Chondrocyte (in vitro differentiated cells): Measurements from ENCODE around the gene DLG2. TPM values are rescaled to one million over a fixed set of nuclear protein-coding genes. Genes with fewer than 3 reads are reported as not detected.
"Not testable (repeated sequence)": the region's sequence is repeated elsewhere in the genome, so short reads cannot be mapped to it uniquely, and the experiment has no call there.

Experiments used
- DNase-seq: peaks from one replicate; pipeline ENCODE4 v3.0.0; 2021; ENCODE audit warnings: mixed read lengths, low spot score
- H3K27ac Mint-ChIP-seq: one replicate; pipeline ENCODE4 v1.8.0; 2021; ENCODE audit warnings: mild to moderate bottlenecking, moderate library complexity, mixed read lengths; ENCODE audit not compliant: unreplicated experiment
- H3K27me3 Mint-ChIP-seq: 2 replicates; pipeline ENCODE4 v1.8.0; 2021; ENCODE audit warnings: low read depth, mixed read lengths
- H3K36me3 Mint-ChIP-seq: 2 replicates; pipeline ENCODE4 v1.8.0; 2021; ENCODE audit warnings: low read depth, mixed read lengths
- H3K4me1 Mint-ChIP-seq: 2 replicates; pipeline ENCODE4 v1.8.0; 2021; ENCODE audit warnings: low read depth, mild to moderate bottlenecking, mixed read lengths
- H3K4me3 Mint-ChIP-seq: one replicate; pipeline ENCODE4 v1.8.0; 2021; ENCODE audit warnings: mild to moderate bottlenecking, moderate library complexity, mixed read lengths; ENCODE audit not compliant: unreplicated experiment
- H3K9me3 Mint-ChIP-seq: 2 replicates; pipeline ENCODE4 v1.8.0; 2021; ENCODE audit warnings: low read depth, mixed read lengths
- total RNA-seq: library from RNA; stranded (reverse); gene quantifications from 3 replicates; pipeline ENCODE4 v1.2.1, GENCODE V29; 2021
- TF ChIP-seq, protein P1 (sequence below): fragments of 200-600 bp; sonication (generic); IDR thresholded peaks from 2 replicates; pipeline ENCODE4 v1.5.0; 2021; ENCODE audit warnings: antibody characterized with exemption, mild to moderate bottlenecking, moderate library complexity

DLG2 gene
- total RNA-seq, 1 donor from 2014 or later: 1.3 TPM

DNA sequence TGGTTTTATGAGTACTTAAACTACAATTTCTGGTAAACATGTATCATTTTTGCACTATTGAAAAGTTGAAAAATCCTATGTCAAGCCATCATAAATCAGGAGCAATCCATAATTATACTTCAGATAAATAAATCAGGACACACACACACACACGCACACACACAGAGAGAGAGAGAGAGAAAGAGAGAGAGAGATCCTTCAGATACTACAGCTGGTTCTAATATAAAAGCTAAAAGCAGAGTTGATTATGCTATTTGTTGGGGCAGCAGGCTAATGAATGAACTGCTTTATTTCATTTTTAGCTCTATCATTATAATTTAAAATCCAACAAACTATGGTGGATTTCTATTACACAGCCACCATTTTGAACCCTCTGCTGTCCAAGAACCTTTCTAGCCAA lies 2018.6 kb downstream of the DLG2 start:
- Mint-ChIP-seq H3K9me3 (no peaks in the 10 kb centered on the region), H3K27ac (no peak overlapping the region), H3K4me1 (no peaks in the 10 kb centered on the region), H3K27me3 (peaks cover 3% of the 10 kb centered on the region), H3K36me3 (no peaks in the 10 kb centered on the region), H3K4me3 (no peak overlapping the region)
- no peak for DNase-seq
- TF ChIP-seq, protein P1, sequence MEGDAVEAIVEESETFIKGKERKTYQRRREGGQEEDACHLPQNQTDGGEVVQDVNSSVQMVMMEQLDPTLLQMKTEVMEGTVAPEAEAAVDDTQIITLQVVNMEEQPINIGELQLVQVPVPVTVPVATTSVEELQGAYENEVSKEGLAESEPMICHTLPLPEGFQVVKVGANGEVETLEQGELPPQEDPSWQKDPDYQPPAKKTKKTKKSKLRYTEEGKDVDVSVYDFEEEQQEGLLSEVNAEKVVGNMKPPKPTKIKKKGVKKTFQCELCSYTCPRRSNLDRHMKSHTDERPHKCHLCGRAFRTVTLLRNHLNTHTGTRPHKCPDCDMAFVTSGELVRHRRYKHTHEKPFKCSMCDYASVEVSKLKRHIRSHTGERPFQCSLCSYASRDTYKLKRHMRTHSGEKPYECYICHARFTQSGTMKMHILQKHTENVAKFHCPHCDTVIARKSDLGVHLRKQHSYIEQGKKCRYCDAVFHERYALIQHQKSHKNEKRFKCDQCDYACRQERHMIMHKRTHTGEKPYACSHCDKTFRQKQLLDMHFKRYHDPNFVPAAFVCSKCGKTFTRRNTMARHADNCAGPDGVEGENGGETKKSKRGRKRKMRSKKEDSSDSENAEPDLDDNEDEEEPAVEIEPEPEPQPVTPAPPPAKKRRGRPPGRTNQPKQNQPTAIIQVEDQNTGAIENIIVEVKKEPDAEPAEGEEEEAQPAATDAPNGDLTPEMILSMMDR: no peak

DNA sequence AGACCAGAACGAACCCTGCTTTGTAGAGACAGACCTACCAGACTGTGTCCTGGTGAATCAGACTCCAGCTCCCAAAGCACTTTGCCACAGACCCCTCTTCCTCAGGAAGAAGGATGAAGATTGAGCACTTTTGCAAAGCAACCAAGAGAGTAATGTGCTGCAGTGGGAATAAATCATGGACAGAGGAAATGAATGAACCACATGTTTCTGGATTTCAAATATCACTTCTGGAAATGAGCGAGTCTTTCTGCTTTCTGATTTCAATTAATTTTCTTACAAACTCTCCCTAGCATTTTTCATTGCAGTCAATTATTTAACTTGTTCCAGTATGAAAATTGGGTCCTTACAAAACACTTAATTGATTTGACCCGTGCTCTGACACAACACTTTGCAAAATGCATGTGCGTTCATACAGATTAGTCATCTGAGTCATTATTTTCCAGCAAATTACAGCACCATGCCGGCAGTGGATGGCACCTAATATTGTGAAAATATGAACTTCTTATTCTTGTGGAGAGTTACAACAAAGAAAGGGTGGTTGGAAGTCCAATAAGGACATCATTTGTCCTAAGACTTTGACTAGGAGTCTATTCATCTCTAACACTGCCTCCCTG lies 2025.1 kb downstream of the DLG2 start:
- no peak for DNase-seq
- Mint-ChIP-seq H3K4me1 (no peaks in the 10 kb centered on the region), H3K27ac (no peak overlapping the region), H3K9me3 (no peaks in the 10 kb centered on the region), H3K4me3 (no peak overlapping the region), H3K27me3 (peaks cover 4% of the 10 kb centered on the region), H3K36me3 (no peaks in the 10 kb centered on the region)
- TF ChIP-seq, protein P1: no peak

DNA sequence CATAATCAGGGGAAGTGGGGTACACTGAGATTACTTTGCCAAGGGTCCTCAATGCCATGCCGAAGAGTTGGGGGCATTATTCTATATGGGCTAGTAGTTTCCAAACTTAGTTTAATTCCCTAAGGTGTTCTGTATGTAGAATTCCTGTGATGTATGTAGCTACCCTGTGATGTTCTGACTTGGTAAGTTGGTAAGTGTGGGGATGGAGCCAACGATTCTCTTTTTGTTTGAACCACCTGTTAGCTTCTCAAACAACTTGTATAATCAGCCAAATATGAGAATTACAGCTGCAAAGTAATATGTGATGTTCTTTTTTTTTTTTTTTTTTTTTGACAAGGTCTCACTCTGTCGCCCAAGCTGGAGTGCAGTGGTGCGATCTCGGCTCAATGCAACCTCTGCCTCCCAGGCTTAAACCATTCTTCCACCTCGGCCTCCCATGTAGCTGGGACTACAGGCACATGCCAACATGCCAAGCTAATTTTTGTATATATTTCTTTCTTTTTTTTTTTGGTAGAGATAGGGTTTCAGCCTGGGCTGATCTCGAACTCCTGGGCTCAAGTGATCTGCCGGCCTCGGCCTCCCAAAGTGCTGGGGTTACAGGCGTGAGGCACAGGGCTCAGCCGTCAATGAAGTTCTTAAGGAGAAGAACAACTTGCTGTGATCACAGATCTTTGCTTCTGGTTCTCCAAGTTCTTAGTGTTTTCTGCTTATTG lies 2025.8 kb downstream of the DLG2 start:
- Mint-ChIP-seq H3K36me3 (no peaks in the 10 kb centered on the region), H3K27ac (no peak overlapping the region), H3K27me3 (peaks cover 4% of the 10 kb centered on the region), H3K4me3 (no peak overlapping the region), H3K9me3 (no peaks in the 10 kb centered on the region), H3K4me1 (no peaks in the 10 kb centered on the region)
- no peak for DNase-seq
- TF ChIP-seq, protein P1: no peak

DNA sequence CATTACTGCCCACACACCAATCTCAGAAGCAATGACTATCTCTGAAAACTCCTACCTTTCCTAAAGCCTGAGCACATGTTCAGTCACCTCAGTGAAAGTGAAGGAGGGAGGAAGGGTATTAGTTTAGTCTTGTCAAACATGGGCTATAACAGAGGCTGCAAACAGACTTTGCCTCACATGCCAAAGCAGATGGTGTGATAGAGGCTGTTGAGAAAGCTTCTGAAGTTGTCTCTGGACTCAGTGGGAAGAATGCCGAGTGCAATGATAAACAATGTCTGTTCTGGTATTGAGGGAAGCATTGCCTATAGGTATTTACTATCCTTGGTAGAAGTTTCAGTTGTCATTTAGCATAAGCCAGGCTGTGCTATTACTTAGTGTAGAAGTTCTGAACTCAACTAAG lies 2026.5 kb downstream of the DLG2 start:
- no peaks in the 10 kb centered on the region for H3K36me3 Mint-ChIP-seq
- no peaks in the 10 kb centered on the region for H3K9me3 Mint-ChIP-seq
- DNase-seq: no peak
- TF ChIP-seq, protein P1: no peak
- no peak overlapping the region for H3K27ac Mint-ChIP-seq
- H3K4me1 Mint-ChIP-seq: no peaks in the 10 kb centered on the region
- H3K4me3 Mint-ChIP-seq: no peak overlapping the region
- peaks cover 5% of the 10 kb centered on the region for H3K27me3 Mint-ChIP-seq

DNA sequence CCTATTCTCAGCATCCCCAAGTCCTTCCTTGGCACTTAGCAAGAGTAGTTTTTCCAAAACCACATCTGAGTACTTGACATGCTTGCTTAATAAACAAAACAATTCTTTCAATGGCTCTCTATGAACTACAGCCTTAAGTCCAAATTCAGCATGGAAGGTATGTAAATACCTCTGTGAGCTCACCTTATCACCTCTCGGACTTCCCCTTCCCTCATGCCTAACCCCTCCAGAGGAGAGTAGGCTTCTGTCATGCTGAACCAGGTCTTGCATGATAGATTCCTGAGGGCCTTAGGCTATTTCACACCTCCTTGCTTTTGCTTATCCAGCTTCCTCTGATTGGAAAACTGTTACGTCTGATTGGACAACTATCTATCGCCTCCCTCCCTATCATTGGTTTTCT lies 2028.1 kb downstream of the DLG2 start:
- no peak for DNase-seq
- H3K27ac Mint-ChIP-seq: no peak overlapping the region
- TF ChIP-seq, protein P1: no peak
- H3K4me3 Mint-ChIP-seq: no peak overlapping the region
- no peaks in the 10 kb centered on the region for H3K36me3 Mint-ChIP-seq
- no peaks in the 10 kb centered on the region for H3K4me1 Mint-ChIP-seq
- peaks cover 7% of the 10 kb centered on the region for H3K27me3 Mint-ChIP-seq
- no peaks in the 10 kb centered on the region for H3K9me3 Mint-ChIP-seq

DNA sequence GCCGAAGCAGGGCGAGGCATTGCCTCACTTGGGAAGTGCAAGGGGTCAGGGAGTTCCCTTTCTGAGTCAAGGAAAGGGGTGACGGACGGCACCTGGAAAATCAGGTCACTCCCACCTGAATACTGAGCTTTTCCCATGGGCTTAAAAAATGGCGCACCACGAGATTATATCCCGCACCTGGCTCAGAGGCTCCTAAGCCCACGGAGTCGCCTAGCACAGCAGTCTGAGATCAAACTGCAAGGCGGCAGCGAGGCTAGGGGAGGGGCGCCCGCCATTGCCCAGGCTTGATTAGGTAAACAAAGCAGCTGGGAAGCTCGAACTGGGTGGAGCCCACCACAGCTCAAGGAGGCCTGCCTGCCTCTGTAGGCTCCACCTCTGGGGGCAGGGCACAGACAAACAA lies 2039.3 kb downstream of the DLG2 start:
- H3K27me3 Mint-ChIP-seq, H3K4me1 Mint-ChIP-seq, H3K9me3 Mint-ChIP-seq, H3K4me3 Mint-ChIP-seq, H3K36me3 Mint-ChIP-seq, DNase-seq, H3K27ac Mint-ChIP-seq: not testable (repeated sequence)
